ENCODE data around the gene ADTRP.
A peak's percentile ranks its signal among the peaks of the same experiment; 100 is the strongest.

ADTRP gene

DNA sequence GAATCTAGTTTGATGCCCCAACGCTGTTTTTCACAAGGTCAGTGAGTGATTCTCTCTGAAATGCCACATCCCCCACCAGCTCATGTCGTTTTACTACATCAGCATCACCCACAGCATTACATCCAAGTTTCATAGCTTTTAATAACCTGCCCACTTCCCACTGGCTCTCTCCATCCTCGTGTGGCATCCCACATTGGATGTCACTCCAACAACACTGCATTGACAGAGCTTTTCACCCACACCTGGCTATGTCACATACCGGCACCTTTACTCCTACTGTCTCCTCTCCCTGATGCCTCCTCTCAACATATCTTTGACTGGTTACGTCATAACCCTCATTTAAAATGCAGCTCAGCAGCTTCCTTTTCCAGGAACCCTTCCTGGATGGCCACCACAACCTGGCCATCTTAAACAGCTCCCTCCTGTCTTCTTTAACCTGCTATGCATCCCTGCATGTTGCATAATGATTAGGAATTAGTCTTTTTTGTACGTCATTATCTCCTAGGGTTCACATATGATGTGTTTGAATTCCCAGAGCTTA is 5.0 kb upstream of the ADTRP start:
- Histone ChIP-seq H3K36me3 (no peaks in the 10 kb centered on the region), H3K4me3 (no peak overlapping the region), H3K9ac (no peak overlapping the region), H3K27ac (no peak overlapping the region), H3K27me3 (no peaks in the 10 kb centered on the region; a peak in 2 of 22 replicates), H3K4me2 (peak overlapping the region in 6 of 11 experiments; percentile 2 to 34 (median 20); a peak in 4 of 22 replicates), H3K4me1 (peaks cover 41 to 56% (median 47%) of the 10 kb centered on the region in 10 experiments), H3K9me3 (replicated peaks in 1 of 11) (peaks cover 7 to 38% (median 25%) of the 10 kb centered on the region in 11 experiments; a peak in 19 of 22 replicates), H4K20me1 (no peaks in the 10 kb centered on the region)
- no peak; a peak in 1 of 22 replicates for TF ChIP-seq Cebpa-rat (IDR thresholded peaks at IDR 0.05)

GRCh38 chr6:11782524-11782923 is 3.9 kb upstream of the ADTRP start:
- Histone ChIP-seq H3K4me1 (peaks cover 33 to 46% (median 40%) of the 10 kb centered on the region in 10 experiments), H3K27me3 (no peaks in the 10 kb centered on the region; a peak in 2 of 22 replicates), H3K4me2 (no peak overlapping the region), H3K4me3 (no peak overlapping the region), H3K27ac (no peak overlapping the region), H3K9me3 (replicated peaks in 1 of 11) (peaks cover 3 to 34% (median 22%) of the 10 kb centered on the region in 11 experiments; a peak in 16 of 22 replicates), H4K20me1 (no peaks in the 10 kb centered on the region), H3K9ac (no peak overlapping the region), H3K36me3 (no peaks in the 10 kb centered on the region)
- TF ChIP-seq Cebpa-rat (IDR thresholded peaks at IDR 0.05) = no peak

DNA sequence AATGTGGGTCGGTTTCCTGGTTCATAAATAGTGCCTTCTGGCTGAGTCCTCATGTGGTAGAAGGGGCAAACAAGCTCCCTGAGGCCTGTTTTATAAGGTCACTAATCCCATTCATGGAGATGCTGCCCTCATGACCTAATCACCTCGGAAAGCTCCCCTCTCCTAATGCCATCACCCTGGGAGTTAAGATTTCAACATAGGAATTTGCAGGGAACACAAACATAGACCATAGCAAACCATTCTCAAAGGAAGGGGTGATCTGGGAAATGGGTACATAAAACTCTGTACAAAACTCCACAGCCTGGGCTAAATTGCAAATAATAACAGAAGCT is 1.5 kb upstream of the ADTRP start:
- H4K20me1 ChIP-seq = no peaks in the 10 kb centered on the region
- H3K27me3 ChIP-seq = no peaks in the 10 kb centered on the region; a peak in 1 of 22 replicates
- no peaks in the 10 kb centered on the region for H3K36me3 ChIP-seq
- peaks cover 21 to 36% (median 29%) of the 10 kb centered on the region in 10 experiments for H3K4me1 ChIP-seq
- peaks cover 2 to 27% (median 17%) of the 10 kb centered on the region in 11 experiments; a peak in 15 of 22 replicates for H3K9me3 ChIP-seq (replicated peaks in 1 of 11)
- peak overlapping the region in 10 of 11 experiments; percentile 32 to 69 (median 55); a peak in 14 of 22 replicates for H3K4me2 ChIP-seq
- no peak overlapping the region for H3K9ac ChIP-seq
- no peak for TF ChIP-seq Cebpa-rat (IDR thresholded peaks at IDR 0.05)
- 0 out of 22 replicates have a peak overlapping the region, but pooled peaks of 1 of the 11 experiments have one; percentile 58 for H3K27ac ChIP-seq
- H3K4me3 ChIP-seq = no peak overlapping the region

GRCh38 chr6:11779329-11780096 is 910 bp upstream of the ADTRP start:
- H3K9me3 ChIP-seq (replicated peaks in 1 of 11) = peaks cover 0 to 21% (median 13%) of the 10 kb centered on the region in 11 experiments; a peak in 14 of 22 replicates
- peaks cover 25 to 41% (median 33%) of the 10 kb centered on the region in 10 experiments for H3K4me1 ChIP-seq
- H4K20me1 ChIP-seq = no peaks in the 10 kb centered on the region
- peak overlapping the region in 4 of 11 experiments; percentile 1 to 58 (median 4); a peak in 4 of 22 replicates for H3K27ac ChIP-seq
- H3K4me3 ChIP-seq = no peak overlapping the region
- no peaks in the 10 kb centered on the region for H3K36me3 ChIP-seq
- H3K27me3 ChIP-seq = no peaks in the 10 kb centered on the region; a peak in 1 of 22 replicates
- H3K9ac ChIP-seq = no peak overlapping the region
- TF ChIP-seq Cebpa-rat (IDR thresholded peaks at IDR 0.05) = no peak
- H3K4me2 ChIP-seq = peak overlapping the region; percentile 32 to 69 (median 52)

DNA sequence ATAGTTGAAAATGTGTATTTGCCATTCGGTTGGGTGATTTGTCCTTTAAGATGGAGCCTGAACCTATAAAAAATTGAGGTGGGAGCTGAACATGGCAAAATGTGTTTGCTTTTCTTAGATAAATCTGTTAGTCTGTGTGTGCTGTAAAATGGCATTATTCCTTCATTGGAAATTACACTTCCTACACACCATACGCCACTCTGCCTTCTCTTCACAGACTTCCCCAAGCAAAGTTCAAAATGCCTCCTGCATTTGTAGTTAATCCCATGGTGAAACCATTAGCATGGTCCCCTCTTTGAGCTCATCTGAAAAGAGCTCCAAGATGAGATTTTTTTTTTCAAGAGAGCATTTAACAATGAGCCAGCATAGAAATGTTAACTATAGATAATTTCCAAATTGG is 567 bp downstream of the ADTRP start:
- H4K20me1 ChIP-seq = no peaks in the 10 kb centered on the region
- TF ChIP-seq Cebpa-rat (IDR thresholded peaks at IDR 0.05) = no peak
- H3K27ac ChIP-seq = no peak overlapping the region
- no peaks in the 10 kb centered on the region; a peak in 1 of 22 replicates for H3K27me3 ChIP-seq
- H3K4me3 ChIP-seq = no peak overlapping the region
- no peak overlapping the region for H3K4me2 ChIP-seq
- H3K9me3 ChIP-seq (replicated peaks in 1 of 11) = peaks cover 0 to 12% (median 9%) of the 10 kb centered on the region in 11 experiments; a peak in 12 of 22 replicates
- peaks cover 30 to 37% (median 32%) of the 10 kb centered on the region in 10 experiments for H3K4me1 ChIP-seq
- H3K36me3 ChIP-seq = no peaks in the 10 kb centered on the region
- H3K9ac ChIP-seq = no peak overlapping the region

GRCh38 chr6:11775791-11776409 is 2.7 kb downstream of the ADTRP start:
- Histone ChIP-seq H3K27ac (0 out of 22 replicates have a peak overlapping the region, but pooled peaks of 1 of the 11 experiments have one; percentile 1), H3K4me1 (peaks cover 34 to 57% (median 41%) of the 10 kb centered on the region in 10 experiments), H3K9me3 (replicated peaks in 1 of 11) (peaks cover 0 to 5% (median 0%) of the 10 kb centered on the region in 11 experiments; a peak in 1 of 22 replicates), H3K27me3 (no peaks in the 10 kb centered on the region; a peak in 1 of 22 replicates), H3K36me3 (no peaks in the 10 kb centered on the region), H3K4me2 (peak overlapping the region; percentile 11 to 75 (median 64); a peak in 19 of 22 replicates), H3K9ac (no peak overlapping the region), H4K20me1 (no peaks in the 10 kb centered on the region), H3K4me3 (no peak overlapping the region)
- TF ChIP-seq Cebpa-rat (IDR thresholded peaks at IDR 0.05) = no peak

- H3K36me3 ChIP-seq = no peaks in the 10 kb centered on the region
- peaks cover 38 to 63% (median 44%) of the 10 kb centered on the region in 10 experiments for H3K4me1 ChIP-seq
- no peak overlapping the region for H3K4me3 ChIP-seq
- peak overlapping the region in 3 of 11 experiments; percentile 18 to 75 (median 74); a peak in 4 of 22 replicates for H3K4me2 ChIP-seq
- H3K27ac ChIP-seq = no peak overlapping the region
- no peaks in the 10 kb centered on the region; a peak in 1 of 22 replicates for H3K27me3 ChIP-seq
- TF ChIP-seq Cebpa-rat (IDR thresholded peaks at IDR 0.05) = no peak
- H4K20me1 ChIP-seq = no peaks in the 10 kb centered on the region
- H3K9me3 ChIP-seq (replicated peaks in 1 of 11) = 0 out of 22 replicates have a peak, but pooled peaks cover 0 to 4% (median 0%) of the 10 kb centered on the region in 11 experiments
- H3K9ac ChIP-seq = no peak overlapping the region
Observed at GRCh38 chr6:11774426-11774825, 4.2 kb downstream of the ADTRP start.

- no peak overlapping the region for H3K9ac ChIP-seq
- H3K27ac ChIP-seq = no peak overlapping the region
- TF ChIP-seq Cebpa-rat (IDR thresholded peaks at IDR 0.05) = no peak
- peaks cover 29 to 63% (median 36%) of the 10 kb centered on the region in 10 experiments for H3K4me1 ChIP-seq
- no peak overlapping the region for H3K4me3 ChIP-seq
- H3K9me3 ChIP-seq (replicated peaks in 1 of 11) = peaks cover 0 to 12% (median 0%) of the 10 kb centered on the region in 11 experiments; a peak in 1 of 22 replicates
- H3K36me3 ChIP-seq = no peaks in the 10 kb centered on the region
- peak overlapping the region in 5 of 11 experiments; percentile 6 to 72 (median 23); a peak in 6 of 22 replicates for H3K4me2 ChIP-seq
- no peaks in the 10 kb centered on the region; a peak in 1 of 22 replicates for H3K27me3 ChIP-seq
- no peaks in the 10 kb centered on the region for H4K20me1 ChIP-seq
Observed at GRCh38 chr6:11773581-11773980, 5.0 kb downstream of the ADTRP start.
